ENCODE results near the gene ARHGAP15.
A peak's percentile ranks its signal among the peaks of the same experiment; 100 is the strongest.

The ARHGAP15 gene

GRCh38 chr2:143558665-143559064 is 429.4 kb downstream of the ARHGAP15 start:
- no peak overlapping the region for H3K27ac ChIP-seq (replicated peaks)
- peak in 1 of 2 experiments; percentile 30 for DNase-seq (ENCODE audit: low read depth in 1 of 2, low spot score in 1 of 2)
- TF ChIP-seq REST (IDR thresholded peaks at IDR 0.05; ENCODE audit: insufficient replicate concordance, low read depth) (no peak), POLR2AphosphoS5 (IDR thresholded peaks at IDR 0.05; ENCODE audit: low read depth) (no peak), GABPA (IDR thresholded peaks at IDR 0.05; ENCODE audit: low read depth) (no peak), SPI1 (IDR thresholded peaks at IDR 0.05; ENCODE audit: borderline replicate concordance, low read depth) (no peak), CTCF (IDR thresholded peaks at IDR 0.05; ENCODE audit: insufficient read depth, low read length) (no peak)
- H3K27me3 ChIP-seq (ENCODE audit: insufficient read depth, poor library complexity, severe bottlenecking) = no peaks in the 10 kb centered on the region
- H3K4me3 ChIP-seq (replicated peaks; ENCODE audit: insufficient read depth, low read length) = no peak overlapping the region

- no peak overlapping the region for H3K4me3 ChIP-seq (replicated peaks; ENCODE audit: insufficient read depth, low read length)
- TF ChIP-seq REST (IDR thresholded peaks at IDR 0.05; ENCODE audit: insufficient replicate concordance, low read depth) = no peak
- TF ChIP-seq GABPA (IDR thresholded peaks at IDR 0.05; ENCODE audit: low read depth) = no peak
- no peak for TF ChIP-seq SPI1 (IDR thresholded peaks at IDR 0.05; ENCODE audit: borderline replicate concordance, low read depth)
- TF ChIP-seq CTCF (IDR thresholded peaks at IDR 0.05; ENCODE audit: insufficient read depth, low read length) = no peak
- TF ChIP-seq POLR2AphosphoS5 (IDR thresholded peaks at IDR 0.05; ENCODE audit: low read depth) = no peak
- DNase-seq (ENCODE audit: low read depth in 1 of 2, low spot score in 1 of 2) = no peak
- no peaks in the 10 kb centered on the region for H3K27me3 ChIP-seq (ENCODE audit: insufficient read depth, poor library complexity, severe bottlenecking)
- H3K27ac ChIP-seq (replicated peaks) = no peak overlapping the region
Measured at GRCh38 chr2:143559147-143559546, 429.9 kb downstream of the ARHGAP15 start.

GRCh38 chr2:143560724-143561123 is 431.5 kb downstream of the ARHGAP15 start:
- Histone ChIP-seq H3K27me3 (ENCODE audit: insufficient read depth, poor library complexity, severe bottlenecking) (no peaks in the 10 kb centered on the region), H3K4me3 (replicated peaks; ENCODE audit: insufficient read depth, low read length) (no peak overlapping the region), H3K27ac (replicated peaks) (no peak overlapping the region)
- no peak for TF ChIP-seq REST (IDR thresholded peaks at IDR 0.05; ENCODE audit: insufficient replicate concordance, low read depth)
- TF ChIP-seq POLR2AphosphoS5 (IDR thresholded peaks at IDR 0.05; ENCODE audit: low read depth) = no peak
- no peak for TF ChIP-seq CTCF (IDR thresholded peaks at IDR 0.05; ENCODE audit: insufficient read depth, low read length)
- no peak for TF ChIP-seq SPI1 (IDR thresholded peaks at IDR 0.05; ENCODE audit: borderline replicate concordance, low read depth)
- TF ChIP-seq GABPA (IDR thresholded peaks at IDR 0.05; ENCODE audit: low read depth) = no peak
- no peak for DNase-seq (ENCODE audit: low read depth in 1 of 2, low spot score in 1 of 2)

All from HL-60 (cell line).